ENCODE results near the gene BPIFA1. TPM values are rescaled to one million over a fixed set of nuclear protein-coding genes. Genes with fewer than 3 reads are reported as not detected.

BPIFA1 gene
- total RNA-seq, result not detected in 2 replicates

GRCh38 chr20:33235696-33236095 lies at the start of gene BPIFA1:
BPIFA1 (plus strand) TSS chr20:33235996; CDS start chr20:33237712, 1,716 bp downstream.
- no peak for DNase-seq

- no peak for DNase-seq
Observed at GRCh38 chr20:33187491-33187890, 48.3 kb upstream of the BPIFA1 start.

DNA sequence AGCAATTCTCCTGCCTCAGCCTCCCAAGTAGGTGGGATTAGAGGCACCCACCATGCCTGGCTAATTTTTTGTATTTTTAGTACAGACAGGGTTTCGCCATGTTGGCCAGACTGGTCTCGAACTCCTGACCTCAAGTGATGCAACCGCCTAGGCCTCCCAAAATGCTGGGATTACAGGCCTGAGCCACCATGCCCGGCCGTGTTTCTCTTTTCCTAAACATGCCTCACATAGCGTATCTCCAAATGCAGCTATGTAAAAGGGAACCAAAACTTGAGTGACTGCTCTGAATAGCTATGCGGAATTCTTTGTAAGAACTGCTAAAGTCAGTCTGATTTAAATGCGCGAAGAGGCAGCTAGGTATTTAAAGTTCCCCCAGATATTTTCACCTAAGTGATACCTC lies 47.4 kb upstream of the BPIFA1 start:
- DNase-seq, result no peak

DNA sequence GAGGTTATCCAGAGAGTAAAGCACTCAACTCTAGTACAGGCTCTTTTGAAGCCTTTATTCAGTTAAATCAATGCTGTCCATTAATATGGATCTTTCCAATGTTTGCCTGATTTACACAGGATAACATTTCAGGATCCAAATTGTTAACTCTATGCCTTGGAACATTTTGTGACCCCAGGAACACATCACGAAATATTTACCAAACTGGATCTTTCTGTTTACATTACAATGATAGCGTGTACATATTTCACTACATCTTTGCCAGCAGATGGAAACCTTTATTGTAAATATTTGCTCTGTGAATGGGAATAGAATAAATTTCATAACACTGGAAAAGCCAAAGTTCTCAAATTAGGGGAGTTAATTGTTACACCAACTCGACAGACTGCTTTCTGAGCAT lies 44.3 kb upstream of the BPIFA1 start:
- no peak for DNase-seq

DNA sequence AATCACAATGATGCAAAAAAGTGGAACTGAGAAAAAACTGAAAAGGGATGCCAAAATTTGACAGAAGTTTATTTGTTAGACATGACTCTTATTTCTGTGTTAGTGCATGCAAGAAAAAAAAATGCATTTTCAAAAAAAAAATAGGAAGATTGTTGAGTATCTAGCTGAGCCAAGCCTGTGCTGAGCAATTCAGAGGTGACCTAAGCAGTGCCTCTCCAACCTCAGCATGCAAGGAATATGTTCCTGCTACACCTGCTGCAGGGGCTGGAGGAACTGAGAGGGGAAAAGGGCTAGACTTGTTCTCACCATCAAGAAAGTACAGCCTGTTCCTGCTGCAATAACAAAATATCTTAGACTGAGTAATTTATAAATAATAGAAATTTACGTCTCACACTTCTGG lies 43.8 kb upstream of the BPIFA1 start:
- no peak for DNase-seq

- no peak for DNase-seq
Observed at GRCh38 chr20:33192912-33193501, 42.8 kb upstream of the BPIFA1 start.

GRCh38 chr20:33199026-33199425 lies 36.8 kb upstream of the BPIFA1 start:
- no peak for DNase-seq

DNA sequence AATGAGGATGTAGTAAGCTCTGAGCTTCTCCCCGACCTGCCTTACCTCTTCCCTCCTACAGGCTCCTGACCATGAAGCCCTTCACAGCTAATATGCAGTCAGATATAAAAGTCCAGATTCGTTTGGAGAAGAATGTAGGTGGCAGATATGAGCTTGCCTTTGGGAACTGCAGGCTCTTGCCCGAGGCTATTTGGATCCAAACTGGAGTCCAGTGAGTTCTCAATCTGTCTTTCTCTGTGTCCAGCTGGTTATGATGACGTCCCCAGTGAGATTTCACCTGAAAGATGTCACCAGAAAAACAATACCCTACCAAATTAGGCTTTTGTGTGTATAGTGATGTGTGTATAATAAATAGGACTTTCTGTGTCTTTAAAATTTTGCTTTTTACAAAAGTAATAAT lies 33.3 kb upstream of the BPIFA1 start:
- DNase-seq, result no peak

DNA sequence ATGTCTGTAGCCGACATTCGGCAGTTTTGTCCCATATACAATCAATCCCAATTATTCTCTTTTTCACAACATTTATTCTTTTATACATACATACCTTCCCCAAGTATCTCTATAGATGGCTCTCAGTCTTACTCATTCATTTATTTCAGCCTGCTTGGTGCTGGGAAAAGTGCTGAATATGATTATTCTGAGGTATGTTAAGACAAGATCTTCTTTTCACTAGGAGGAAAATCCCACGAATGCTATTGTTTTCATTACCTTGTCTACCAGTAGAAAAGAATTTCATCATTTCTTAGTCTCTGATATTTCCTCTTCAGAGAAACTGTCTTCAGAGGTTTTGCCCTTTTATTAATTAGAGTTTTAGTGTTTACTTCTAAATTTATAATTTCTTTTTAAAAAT lies 32.4 kb upstream of the BPIFA1 start:
- no peak for DNase-seq

DNA sequence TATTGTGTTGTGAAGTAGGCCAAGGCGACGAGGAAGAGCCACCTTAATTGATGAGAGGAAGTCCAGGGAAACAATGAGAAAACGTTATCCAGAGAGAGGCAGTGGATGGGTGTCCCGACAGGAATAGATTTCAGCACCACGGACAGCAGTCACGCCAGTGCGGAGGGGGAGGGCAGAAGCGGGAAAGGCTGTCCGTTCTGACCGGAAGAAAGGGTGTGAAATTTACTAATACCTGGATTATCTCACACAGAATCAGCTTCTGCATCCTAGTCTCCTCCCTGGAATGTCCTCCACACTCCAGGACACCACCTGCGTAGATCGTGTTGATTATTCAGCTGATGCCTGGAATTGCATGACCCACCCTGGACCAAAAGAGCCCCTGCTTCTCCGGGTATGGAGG lies 26.0 kb upstream of the BPIFA1 start:
- peak; percentile 77 for DNase-seq

GRCh38 chr20:33210371-33210770 lies 25.4 kb upstream of the BPIFA1 start:
- no peak for DNase-seq

GRCh38 chr20:33211817-33212424 lies 23.9 kb upstream of the BPIFA1 start:
- DNase-seq, result peak; percentile 64

DNA sequence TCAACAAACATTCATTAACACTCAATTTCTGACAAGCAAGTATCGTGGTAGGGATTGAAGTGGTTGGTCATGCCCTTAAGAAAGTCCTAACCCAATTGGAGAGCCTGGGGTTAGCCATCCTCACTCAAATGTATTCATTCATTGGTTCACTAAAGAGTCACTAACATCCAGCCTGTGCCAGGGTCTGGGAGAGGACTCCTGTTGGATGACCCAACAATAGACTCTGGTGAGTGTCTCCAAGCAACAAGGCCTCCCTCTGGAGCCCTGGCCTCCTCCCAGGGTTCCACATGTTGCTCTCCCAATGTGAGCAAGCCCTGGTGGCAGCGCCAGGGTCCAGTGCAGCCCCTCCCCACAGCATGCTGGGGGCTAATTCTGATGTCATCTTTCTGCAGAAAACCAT lies 18.7 kb upstream of the BPIFA1 start, which contains the start of gene BPIFA3:
Gene BPIFA3, plus strand, starts transcription at position 301 of the 400 bp plus-strand sequence. CDS start 185 bp downstream, outside the sequence.
- no peak for DNase-seq

DNA sequence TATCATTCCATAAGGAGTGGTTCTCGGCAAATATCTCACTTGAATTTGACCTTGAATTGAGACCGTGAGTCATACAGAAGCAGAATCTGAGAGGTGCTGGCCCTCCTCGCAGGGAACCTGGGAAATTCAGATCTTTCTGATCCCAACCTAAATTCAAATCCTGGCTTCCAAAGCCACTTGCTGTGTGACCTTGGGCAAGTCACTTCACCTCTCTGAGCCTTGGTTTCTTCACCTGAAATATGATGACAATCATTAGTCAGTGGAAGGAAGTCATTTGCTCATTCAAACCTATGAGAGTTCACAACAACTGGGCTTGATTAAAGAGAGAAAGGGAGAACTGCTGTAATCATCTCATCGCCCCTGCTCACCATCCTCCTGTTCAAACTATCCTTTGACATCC lies 11.4 kb upstream of the BPIFA1 start:
- DNase-seq, result no peak

- no peak for DNase-seq
Observed at GRCh38 chr20:33229843-33230242, 6.0 kb upstream of the BPIFA1 start.

- no peak for DNase-seq
Observed at GRCh38 chr20:33231237-33231636, 4.6 kb upstream of the BPIFA1 start.

- DNase-seq, result no peak
Observed at GRCh38 chr20:33232486-33233072, 3.2 kb upstream of the BPIFA1 start.

DNA sequence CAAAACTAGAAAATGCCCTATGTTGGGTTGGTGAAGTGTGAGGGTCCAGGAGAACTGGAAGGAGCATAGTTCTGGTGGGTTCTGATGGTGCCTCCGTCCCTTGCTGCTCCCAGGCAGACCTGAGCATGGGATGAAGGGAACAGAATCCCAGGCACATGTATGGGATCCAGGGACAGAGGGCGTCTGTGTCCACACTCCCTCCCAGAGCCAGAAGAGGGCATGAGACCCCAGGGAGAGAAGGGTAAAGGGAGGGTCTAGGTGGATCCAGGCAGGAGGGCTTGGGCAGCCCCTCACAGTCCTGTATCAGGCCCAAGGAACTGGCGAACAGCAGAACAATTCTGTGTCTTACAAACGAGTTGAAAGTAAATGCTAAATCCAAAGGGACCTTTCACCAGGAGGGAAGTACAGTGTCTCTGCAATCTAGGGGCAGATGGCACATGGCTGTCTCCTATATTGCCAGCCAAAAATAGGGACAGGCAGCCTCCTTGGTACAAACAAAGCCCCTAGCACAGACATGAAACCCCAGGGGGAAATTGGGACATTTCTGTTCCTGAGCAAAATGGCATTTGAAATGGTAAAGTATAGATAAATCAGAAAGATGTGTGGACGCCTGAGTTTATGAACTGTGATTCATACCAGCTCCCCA lies 2.5 kb upstream of the BPIFA1 start:
- no peak for DNase-seq

DNA sequence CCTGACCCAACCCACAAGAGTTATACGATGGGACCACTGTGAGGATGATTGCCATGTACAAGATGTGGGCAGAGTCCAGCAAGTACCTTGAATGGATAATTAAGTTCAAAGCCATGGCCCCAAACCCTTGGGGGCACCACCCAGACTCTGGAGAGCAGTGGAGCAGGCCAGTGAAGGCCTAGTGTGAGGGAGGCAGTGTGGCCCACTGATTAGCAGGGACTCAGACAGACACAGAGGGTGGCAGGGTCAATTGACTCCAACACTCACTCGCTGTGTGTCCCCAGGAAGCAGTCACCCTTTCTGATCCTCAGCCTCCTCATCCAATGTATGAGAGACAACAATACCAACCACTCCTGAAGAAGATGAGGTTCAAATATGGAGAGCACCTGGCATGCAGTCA lies 1.7 kb upstream of the BPIFA1 start:
- DNase-seq, result no peak

DNA sequence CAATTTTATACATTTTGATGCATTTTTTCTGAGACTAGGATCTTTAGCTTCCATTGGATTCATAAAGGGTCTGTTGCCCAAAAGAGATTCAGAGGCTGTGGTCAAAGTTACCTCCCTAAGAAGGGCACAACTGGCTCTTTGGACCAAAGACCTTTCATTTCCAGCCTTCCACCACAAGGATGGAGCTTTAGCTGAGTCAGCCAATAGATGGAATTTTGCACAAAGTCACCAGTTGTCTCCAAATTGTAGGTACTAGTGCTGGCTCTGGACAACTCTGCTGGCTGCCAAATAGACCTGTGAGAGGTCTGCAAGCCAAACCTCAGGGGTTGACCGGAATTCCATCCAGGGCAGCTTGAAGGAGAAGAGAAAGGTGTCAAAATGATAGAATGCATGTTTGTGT lies 555 bp downstream of the BPIFA1 start:
- no peak for DNase-seq

DNA sequence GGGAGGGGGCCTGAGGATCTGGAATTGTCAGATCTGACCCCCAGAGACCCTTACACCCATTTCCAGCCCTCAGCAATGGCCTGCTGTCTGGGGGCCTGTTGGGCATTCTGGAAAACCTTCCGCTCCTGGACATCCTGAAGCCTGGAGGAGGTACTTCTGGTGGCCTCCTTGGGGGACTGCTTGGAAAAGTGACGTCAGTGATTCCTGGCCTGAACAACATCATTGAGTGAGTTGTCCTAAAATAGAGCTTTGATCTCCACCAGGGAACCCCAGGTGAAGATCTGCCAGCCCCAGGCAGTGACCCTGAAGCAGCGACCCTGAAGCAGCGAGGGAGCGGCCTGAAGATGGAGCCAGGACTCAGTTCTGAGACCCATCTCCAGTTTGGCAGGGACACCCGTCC lies 2.2 kb downstream of the BPIFA1 start:
- DNase-seq, result no peak

- DNase-seq, result no peak
Observed at GRCh38 chr20:33239418-33239817, 3.6 kb downstream of the BPIFA1 start.

- no peak for DNase-seq
Observed at GRCh38 chr20:33239979-33240736, 4.4 kb downstream of the BPIFA1 start.
